Thyroid gland (tissue), 4 donors: Measurements from ENCODE around the gene ENAH.

Experiments used
- POLR2A ChIP-seq, 2 donors: fragments of 450-650 bp; IDR thresholded peaks; one replicate each; pipeline ENCODE4 v1.6.1; 2017; ENCODE audit warnings: antibody characterized with exemption in 2 of 2, mild to moderate bottlenecking in 2 of 2, moderate library complexity in 1 of 2
- TF ChIP-seq, protein P1 (sequence below), 6 experiments: fragments of 200-600 bp in 3 of 6; fragments of 450-650 bp in 3 of 6; sonication (generic) in 3 of 6; IDR thresholded peaks; one replicate each; pipeline ENCODE4 v1.5.1; 2016 to 2019; ENCODE audit warnings: antibody characterized with exemption in 6 of 6, mild to moderate bottlenecking in 2 of 6, inconsistent platforms in 1 of 6, moderate library complexity in 1 of 6

DNA sequence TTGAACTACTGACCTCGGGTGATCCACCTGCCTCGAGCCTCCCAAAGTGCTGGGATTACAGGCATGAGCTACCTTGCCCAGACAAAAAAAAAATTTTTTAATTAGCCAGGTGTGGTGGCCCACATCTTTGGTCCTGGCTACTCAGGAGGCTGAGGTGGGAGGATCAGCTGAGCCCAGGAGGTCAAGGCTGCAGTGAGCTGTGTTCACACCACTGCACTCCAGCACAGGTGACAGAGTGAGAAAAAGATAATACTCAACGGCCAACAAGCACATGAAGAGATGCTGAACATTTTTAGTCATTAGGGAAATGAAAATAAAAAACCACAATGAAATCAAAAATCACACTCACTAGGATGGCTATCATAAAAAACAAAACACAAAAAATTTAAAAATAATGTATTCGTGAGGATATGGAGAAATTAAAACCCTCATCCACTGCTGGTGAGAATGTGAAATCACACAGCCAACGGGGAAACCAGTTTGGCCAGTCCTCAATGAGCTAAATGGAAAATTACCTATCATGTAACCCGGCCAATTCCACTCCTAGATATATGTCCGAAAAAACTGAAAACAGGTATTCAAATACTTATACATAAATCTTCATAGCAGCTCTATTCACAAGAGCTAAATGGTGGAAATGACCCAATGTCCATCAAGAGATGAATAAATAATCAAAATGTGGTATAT is 41.2 kb downstream of the ENAH start:
- TF ChIP-seq, protein P1, sequence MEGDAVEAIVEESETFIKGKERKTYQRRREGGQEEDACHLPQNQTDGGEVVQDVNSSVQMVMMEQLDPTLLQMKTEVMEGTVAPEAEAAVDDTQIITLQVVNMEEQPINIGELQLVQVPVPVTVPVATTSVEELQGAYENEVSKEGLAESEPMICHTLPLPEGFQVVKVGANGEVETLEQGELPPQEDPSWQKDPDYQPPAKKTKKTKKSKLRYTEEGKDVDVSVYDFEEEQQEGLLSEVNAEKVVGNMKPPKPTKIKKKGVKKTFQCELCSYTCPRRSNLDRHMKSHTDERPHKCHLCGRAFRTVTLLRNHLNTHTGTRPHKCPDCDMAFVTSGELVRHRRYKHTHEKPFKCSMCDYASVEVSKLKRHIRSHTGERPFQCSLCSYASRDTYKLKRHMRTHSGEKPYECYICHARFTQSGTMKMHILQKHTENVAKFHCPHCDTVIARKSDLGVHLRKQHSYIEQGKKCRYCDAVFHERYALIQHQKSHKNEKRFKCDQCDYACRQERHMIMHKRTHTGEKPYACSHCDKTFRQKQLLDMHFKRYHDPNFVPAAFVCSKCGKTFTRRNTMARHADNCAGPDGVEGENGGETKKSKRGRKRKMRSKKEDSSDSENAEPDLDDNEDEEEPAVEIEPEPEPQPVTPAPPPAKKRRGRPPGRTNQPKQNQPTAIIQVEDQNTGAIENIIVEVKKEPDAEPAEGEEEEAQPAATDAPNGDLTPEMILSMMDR (IDR thresholded peaks at IDR 0.05), result no peak
- TF ChIP-seq POLR2A (IDR thresholded peaks at IDR 0.05), result no peak
